ENCODE results near the gene UBAC1. TPM values are rescaled to one million over a fixed set of nuclear protein-coding genes. Genes with fewer than 3 reads are reported as not detected.

The UBAC1 gene
- total and polyA plus RNA-seq, 9 of the 15 experiments (the other 6 are each of a cell fraction or from before 2014, with no cell fraction given), result 94.0 to 399 (median 228) TPM

DNA sequence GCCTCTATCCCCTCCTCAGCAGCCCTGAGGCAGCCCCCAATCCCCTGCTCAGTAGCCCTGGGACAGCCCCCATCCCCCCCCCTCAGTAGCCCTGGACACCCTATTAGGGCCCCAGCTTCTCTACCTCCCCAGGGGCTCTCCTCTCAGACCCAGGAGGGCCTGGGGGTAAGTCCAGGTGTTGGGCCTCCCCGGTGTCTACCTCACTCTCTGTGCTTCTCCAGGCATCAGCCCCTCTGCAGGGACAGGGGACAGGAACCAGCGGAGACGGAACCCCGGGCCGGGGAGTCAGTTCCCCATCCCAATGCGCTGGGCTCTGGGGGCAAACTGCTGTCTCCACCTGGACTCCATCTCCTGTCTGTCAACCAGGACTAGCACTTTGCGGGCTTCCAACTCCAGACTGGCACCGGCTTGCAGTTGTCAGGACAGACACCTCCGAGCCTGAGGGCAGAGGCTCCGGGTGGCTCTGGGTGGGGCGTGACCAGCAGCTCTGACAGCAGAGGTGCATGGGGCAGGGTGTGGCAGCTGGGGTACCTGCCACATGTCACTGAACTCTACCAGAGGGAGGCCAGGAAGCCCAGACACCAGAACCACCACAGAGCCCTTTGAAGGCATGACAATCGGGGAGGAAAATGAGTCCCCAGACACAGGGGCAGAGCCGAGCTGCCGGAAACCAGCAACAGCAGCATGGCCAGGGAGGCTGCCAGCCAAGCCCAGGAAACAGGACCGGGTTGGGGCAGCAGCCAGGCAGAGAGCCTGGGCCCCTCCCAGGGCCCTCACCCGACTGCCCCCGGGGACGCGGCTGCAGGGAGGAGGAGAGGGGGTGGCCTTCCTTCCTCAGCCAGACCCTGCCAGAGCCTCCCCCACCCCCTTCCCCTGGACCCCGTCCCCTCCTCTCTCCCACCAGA is 17.7 kb upstream of the UBAC1 start:
- no peak overlapping the region for H2AFZ ChIP-seq (ENCODE audit: low read depth, low read length)
- FAIRE-seq, result no peak

More for the DNA sequence above, 17.7 kb upstream of the UBAC1 start:
- Histone ChIP-seq H3K9me1 (ENCODE audit: control insufficient read depth, insufficient read depth, low read length) (no peaks in the 10 kb centered on the region), H3K4me1 (replicated peaks in 1 of 2; ENCODE audit: control insufficient read depth in 2 of 2, insufficient read depth in 2 of 2, low read length in 2 of 2) (peaks cover 5 to 46% of the 10 kb centered on the region in 2 experiments; a peak in 4 of 5 replicates), H3K27me3 (ENCODE audit: control insufficient read depth in 2 of 2, insufficient read depth in 2 of 2, low read length in 2 of 2) (peaks cover 25 to 64% of the 10 kb centered on the region in 2 experiments; a peak in 4 of 5 replicates), H3K4me3 (no peak overlapping the region), H3K79me2 (ENCODE audit: control insufficient read depth, insufficient read depth, low read length) (no peaks in the 10 kb centered on the region), H3K27ac (ENCODE audit: extremely low read depth, low read depth, low read length) (no peak overlapping the region), H3K9me3 (replicated peaks; ENCODE audit: control insufficient read depth, insufficient read depth, low read depth, low read length) (no peaks in the 10 kb centered on the region), H4K20me1 (replicated peaks; ENCODE audit: control insufficient read depth, insufficient read depth, low read length) (peaks cover 8% of the 10 kb centered on the region; the same call in 1 of the 2 replicates), H3K4me2 (ENCODE audit: insufficient read depth, low read length) (no peak overlapping the region), H3K9ac (ENCODE audit: insufficient read depth in 1 of 2, low read depth in 2 of 2, low read length in 2 of 2) (no peak overlapping the region; a peak in 1 of 4 replicates), H3K36me3 (ENCODE audit: control insufficient read depth, insufficient read depth, low read length) (no peaks in the 10 kb centered on the region)
- no TSS peak for BruUV-seq (replicated peaks)
- no peak for DNase-seq (ENCODE audit: extremely low read depth in 1 of 4, low spot score in 3 of 4)
- no peak for TF ChIP-seq ZNF311 (CRISPR knock-in tag; IDR thresholded peaks at IDR 0.05)
- TF ChIP-seq, protein P1, sequence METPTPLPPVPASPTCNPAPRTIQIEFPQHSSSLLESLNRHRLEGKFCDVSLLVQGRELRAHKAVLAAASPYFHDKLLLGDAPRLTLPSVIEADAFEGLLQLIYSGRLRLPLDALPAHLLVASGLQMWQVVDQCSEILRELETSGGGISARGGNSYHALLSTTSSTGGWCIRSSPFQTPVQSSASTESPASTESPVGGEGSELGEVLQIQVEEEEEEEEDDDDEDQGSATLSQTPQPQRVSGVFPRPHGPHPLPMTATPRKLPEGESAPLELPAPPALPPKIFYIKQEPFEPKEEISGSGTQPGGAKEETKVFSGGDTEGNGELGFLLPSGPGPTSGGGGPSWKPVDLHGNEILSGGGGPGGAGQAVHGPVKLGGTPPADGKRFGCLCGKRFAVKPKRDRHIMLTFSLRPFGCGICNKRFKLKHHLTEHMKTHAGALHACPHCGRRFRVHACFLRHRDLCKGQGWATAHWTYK (CRISPR knock-in tag; IDR thresholded peaks at IDR 0.05), result no peak
- WGBS (ENCODE audit: insufficient coverage, low coverage, missing lambda C conversion rate), result 6% methylated on average over 19 of the region's 20 CpGs
- ATAC-seq, result no peak
- intact Hi-C loops (cut with micrococcal nuclease), result no loop called here
- in situ Hi-C loops (cut with MboI), result no loop called here
- ChIA-PET CTCF (ENCODE audit: low intra/inter-chr PET ratio) (no interaction called here), POLR2A (no interaction called here)
